Activated CD4-positive, alpha-beta memory T cell treated with anti-CD3 and anti-CD28 coated beads, Interleukin-2, amount 10 ng/mL, durations not matched to agents 7 days and 5 days (primary cell): ENCODE data around the gene VCAN. TPM values are rescaled to one million over a fixed set of nuclear protein-coding genes. Genes with fewer than 3 reads are reported as not detected.

ENCODE experiments used
- CTCF ChIA-PET: fragments of 350-600 bp; sonication (Branson Sonifier 250); formaldehyde crosslinking; loops from one replicate; lab custom pipeline; 2021; ENCODE audit warnings: antibody characterized with exemption, inconsistent platforms; lab: Charles Lee
- POLR2A ChIA-PET: fragments of 350-600 bp; sonication (Branson Sonifier 250); formaldehyde crosslinking; loops from one replicate; lab custom pipeline; 2021; ENCODE audit warnings: antibody characterized with exemption; lab: Charles Lee
- DNase-seq: peaks from one replicate; pipeline ENCODE4 v3.0.0-alpha.2; 2020
- H3K27ac Mint-ChIP-seq: one replicate; pipeline ENCODE4 v1.8.0; 2021; ENCODE audit warnings: mild to moderate bottlenecking, mixed read lengths
- H3K27me3 Mint-ChIP-seq: one replicate; pipeline ENCODE4 v1.8.0; 2021; ENCODE audit warnings: mixed read lengths
- H3K36me3 Mint-ChIP-seq: one replicate; pipeline ENCODE4 v1.8.0; 2021; ENCODE audit warnings: low read depth, mixed read lengths
- H3K4me1 Mint-ChIP-seq: one replicate; pipeline ENCODE4 v1.8.0; 2021; ENCODE audit warnings: mixed read lengths
- H3K4me3 Mint-ChIP-seq: one replicate; pipeline ENCODE4 v1.8.0; 2021; ENCODE audit warnings: mild to moderate bottlenecking, mixed read lengths
- H3K9me3 Mint-ChIP-seq: one replicate; pipeline ENCODE4 v1.8.0; 2021; ENCODE audit warnings: mixed read lengths
- total RNA-seq, 2 experiments: library from RNA; stranded (reverse); gene quantifications; one replicate each; pipeline ENCODE4 v1.2.3, GENCODE V29; 2021

VCAN gene
- total RNA-seq, 2 experiments from 2014 or later = 0.08 to 0.20 TPM

DNA sequence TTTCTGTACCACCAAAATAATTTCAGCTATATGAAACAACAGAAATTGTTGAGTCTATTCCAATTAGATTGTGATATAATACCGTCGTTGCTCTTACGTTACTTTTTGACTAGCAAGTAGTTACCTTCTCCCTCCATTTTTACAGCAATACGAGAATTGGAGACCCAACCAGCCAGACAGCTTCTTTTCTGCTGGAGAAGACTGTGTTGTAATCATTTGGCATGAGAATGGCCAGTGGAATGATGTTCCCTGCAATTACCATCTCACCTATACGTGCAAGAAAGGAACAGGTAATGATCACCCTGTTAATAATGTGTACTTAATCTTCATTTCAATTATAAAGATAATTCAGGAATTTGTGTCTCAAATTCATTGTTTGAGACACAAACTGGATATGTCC, 100.7 kb downstream of the VCAN start:
- DNase-seq = no peak
- Mint-ChIP-seq H3K27ac (no peak overlapping the region), H3K9me3 (no peaks in the 10 kb centered on the region), H3K27me3 (peaks cover 14% of the 10 kb centered on the region), H3K4me3 (no peak overlapping the region), H3K4me1 (peaks cover 3% of the 10 kb centered on the region), H3K36me3 (no peaks in the 10 kb centered on the region)
- POLR2A ChIA-PET = no interaction called here
- CTCF ChIA-PET = no interaction called here

DNA sequence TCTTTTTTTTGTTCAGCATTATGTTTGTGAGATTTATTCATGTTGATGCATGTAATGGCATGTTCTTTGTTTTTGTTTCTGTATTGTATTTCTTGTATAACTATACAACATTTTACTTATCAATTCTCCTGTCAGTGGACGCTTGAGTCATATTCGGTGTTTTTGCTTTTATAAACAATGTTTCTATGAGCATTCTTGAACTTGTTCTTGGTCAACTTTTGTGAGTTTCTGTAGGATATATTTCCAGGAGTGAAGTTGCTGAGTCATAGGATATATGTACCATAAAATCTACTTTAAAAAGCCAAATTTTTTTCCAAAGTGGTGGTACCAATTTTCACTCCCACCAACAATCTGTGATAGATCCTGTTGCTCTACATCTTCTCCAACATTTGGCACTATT, 104.8 kb downstream of the VCAN start:
- H3K9me3 Mint-ChIP-seq = no peaks in the 10 kb centered on the region
- H3K4me1 Mint-ChIP-seq = no peaks in the 10 kb centered on the region
- no peaks in the 10 kb centered on the region for H3K36me3 Mint-ChIP-seq
- H3K27ac Mint-ChIP-seq = no peak overlapping the region
- ChIA-PET CTCF (no interaction called here), POLR2A (no interaction called here)
- H3K27me3 Mint-ChIP-seq = peaks cover 5% of the 10 kb centered on the region
- no peak for DNase-seq
- no peak overlapping the region for H3K4me3 Mint-ChIP-seq

DNA sequence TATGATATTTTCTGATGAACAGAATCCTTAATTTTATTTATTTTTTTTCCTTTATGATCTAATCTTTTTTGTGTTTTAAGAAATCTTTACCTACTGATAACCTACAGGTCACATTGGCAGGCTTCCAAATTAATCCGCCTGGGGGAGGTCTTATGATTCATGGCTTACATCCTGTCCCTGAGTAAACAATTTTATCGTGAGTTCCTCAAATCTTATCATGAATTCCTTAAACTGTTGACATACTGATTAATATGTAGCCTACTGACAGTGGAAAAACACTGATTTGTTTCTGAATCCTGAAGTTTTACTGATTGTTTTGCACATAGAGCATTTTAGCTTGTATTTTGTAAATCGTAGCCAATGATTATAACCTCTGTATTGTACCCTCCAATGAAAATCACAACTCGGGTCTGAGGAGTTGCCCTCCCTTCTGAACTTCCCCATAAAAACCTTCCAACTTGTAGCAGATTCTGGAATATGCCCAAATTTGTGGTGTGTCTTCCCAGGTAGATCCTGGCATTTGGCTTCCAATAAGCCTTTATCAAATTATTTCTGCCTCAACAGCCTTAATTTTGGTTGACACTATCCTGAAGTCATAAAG, 105.6 kb downstream of the VCAN start:
- ChIA-PET POLR2A (no interaction called here), CTCF (no interaction called here)
- H3K27me3 Mint-ChIP-seq = peaks cover 5% of the 10 kb centered on the region
- H3K4me1 Mint-ChIP-seq = no peaks in the 10 kb centered on the region
- no peak overlapping the region for H3K27ac Mint-ChIP-seq
- no peaks in the 10 kb centered on the region for H3K9me3 Mint-ChIP-seq
- H3K36me3 Mint-ChIP-seq = no peaks in the 10 kb centered on the region
- H3K4me3 Mint-ChIP-seq = no peak overlapping the region
- no peak for DNase-seq

DNA sequence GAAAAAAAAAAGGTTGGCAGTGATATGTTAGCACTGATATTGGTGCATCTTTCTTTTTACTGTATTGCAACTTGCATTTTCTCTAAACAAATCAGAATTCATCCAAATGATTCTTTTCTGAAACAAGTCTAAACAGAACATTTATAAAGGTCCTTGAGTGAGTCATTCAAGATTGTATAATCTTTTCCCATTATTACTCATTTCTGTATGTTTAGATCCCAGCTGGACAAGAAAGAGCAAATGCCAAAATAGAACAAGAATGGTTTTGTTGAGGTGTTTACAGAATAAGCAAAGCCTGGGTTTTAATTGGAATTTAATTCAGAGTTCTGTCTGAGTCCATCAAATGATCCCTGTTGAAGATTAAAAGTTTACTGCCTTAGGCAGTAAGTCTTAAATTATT, 112.3 kb downstream of the VCAN start:
- DNase-seq = no peak
- Mint-ChIP-seq H3K4me1 (no peaks in the 10 kb centered on the region), H3K4me3 (no peak overlapping the region), H3K27me3 (no peaks in the 10 kb centered on the region), H3K27ac (no peak overlapping the region), H3K36me3 (no peaks in the 10 kb centered on the region), H3K9me3 (no peaks in the 10 kb centered on the region)
- ChIA-PET POLR2A (no interaction called here), CTCF (no interaction called here)

DNA sequence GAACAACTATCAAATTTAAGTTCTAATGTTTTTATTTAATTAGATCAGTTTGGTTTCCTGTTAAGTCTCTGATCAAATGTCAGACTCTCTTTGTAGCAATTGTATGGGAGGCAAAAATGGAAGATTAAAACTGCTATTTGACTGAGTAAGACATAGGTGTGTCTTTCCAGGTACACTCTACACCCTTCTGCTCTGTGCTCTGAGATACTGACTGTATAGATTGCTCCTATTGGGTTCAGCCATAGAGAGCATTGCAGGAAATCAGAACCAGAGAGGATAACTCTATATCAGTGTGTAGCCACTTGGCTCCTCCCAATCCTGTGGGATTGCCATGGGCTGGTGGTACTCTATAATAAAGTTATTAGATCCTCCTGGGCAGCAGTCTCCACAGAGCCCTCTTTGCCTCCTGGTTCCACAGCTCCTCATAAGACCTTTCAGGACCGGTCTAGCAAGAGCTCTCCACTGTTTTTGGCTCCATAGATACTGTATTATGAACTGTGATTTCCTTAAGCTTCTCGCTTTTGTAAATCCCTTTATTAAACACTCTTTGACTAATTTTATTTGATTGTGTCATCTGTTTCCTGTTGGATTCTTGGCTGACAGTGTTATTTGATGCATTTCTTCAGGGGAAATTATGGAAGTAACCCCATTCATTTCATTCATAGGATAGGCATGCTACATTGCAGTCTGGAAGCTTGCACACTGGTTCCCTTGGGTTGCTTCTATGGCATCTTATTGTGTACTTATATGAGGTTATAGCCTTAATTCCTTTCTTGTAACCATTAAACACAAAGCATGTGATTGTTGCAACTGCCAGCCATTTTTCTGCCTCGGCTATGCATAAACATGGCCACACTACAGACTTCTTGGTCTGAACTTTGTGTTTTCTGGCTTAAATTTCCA, 115.6 kb downstream of the VCAN start:
- Mint-ChIP-seq H3K27me3 (no peaks in the 10 kb centered on the region), H3K9me3 (no peaks in the 10 kb centered on the region), H3K4me1 (no peaks in the 10 kb centered on the region), H3K4me3 (no peak overlapping the region), H3K27ac (no peak overlapping the region), H3K36me3 (no peaks in the 10 kb centered on the region)
- no peak for DNase-seq
- POLR2A ChIA-PET = no interaction called here
- CTCF ChIA-PET = no interaction called here

DNA sequence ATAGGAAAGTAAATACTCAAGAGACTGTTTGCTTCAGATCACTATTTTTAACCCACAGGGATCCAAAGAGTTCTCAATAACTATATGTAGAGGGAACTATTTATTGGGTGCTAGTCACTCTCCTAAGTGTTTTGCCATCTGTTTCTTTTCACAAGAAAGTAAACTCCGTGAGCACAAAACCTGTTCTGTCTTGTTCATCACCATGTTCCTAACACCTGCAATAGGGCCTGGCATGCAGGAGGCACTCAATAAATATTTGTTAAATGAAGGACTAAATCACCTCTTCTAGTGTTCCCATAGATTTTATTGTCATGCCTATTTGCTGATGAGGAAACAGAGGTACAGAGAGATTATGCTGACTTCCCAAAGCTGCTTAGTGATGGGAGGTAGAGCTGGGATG, 118.2 kb downstream of the VCAN start:
- no peak overlapping the region for H3K27ac Mint-ChIP-seq
- ChIA-PET CTCF (no interaction called here), POLR2A (no interaction called here)
- H3K4me3 Mint-ChIP-seq = no peak overlapping the region
- no peak for DNase-seq
- no peaks in the 10 kb centered on the region for H3K9me3 Mint-ChIP-seq
- H3K27me3 Mint-ChIP-seq = no peaks in the 10 kb centered on the region
- H3K4me1 Mint-ChIP-seq = no peaks in the 10 kb centered on the region
- H3K36me3 Mint-ChIP-seq = no peaks in the 10 kb centered on the region

DNA sequence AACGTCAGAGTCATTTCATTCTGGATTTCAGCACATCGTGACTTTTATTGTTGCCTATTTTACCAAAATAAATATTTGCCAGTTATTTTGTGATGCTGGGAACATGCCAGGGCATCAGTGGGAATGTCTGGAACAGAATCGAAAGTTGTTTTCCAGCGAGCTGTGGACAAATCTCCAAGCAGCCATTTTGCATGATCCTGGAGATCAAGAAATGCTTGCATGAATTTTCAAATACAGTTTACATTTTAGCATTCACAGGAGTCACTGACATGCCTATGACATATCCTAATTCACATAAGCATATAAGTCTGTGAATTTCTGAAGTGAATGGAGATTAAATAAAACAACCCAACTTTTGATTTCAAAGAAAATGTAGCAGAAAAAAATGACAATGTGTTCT, 119.4 kb downstream of the VCAN start:
- Mint-ChIP-seq H3K9me3 (no peaks in the 10 kb centered on the region), H3K4me3 (no peak overlapping the region), H3K4me1 (no peaks in the 10 kb centered on the region), H3K27ac (no peak overlapping the region), H3K27me3 (no peaks in the 10 kb centered on the region), H3K36me3 (no peaks in the 10 kb centered on the region)
- ChIA-PET CTCF (no interaction called here), POLR2A (no interaction called here)
- no peak for DNase-seq

DNA sequence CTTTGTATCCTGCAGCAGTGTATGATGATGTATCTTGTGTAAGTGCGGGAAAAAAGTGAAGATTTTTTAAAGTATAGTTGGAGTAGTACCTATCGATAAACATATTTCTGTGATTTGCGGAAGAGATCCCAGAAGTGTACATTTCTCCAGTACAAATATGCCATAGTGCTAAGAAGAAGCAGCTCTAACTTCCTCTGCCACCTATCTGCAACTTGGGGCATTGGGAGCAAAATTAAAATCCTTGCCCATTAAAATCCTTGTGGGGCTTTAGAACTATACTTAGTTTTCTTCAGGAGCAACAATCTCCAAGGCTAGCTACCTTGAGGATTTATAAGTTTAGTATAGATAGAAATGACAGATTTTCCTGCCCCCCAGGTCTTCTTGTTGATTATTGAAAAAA, 123.7 kb downstream of the VCAN start:
- no peak for DNase-seq
- Mint-ChIP-seq H3K27me3 (no peaks in the 10 kb centered on the region), H3K4me3 (no peak overlapping the region), H3K36me3 (no peaks in the 10 kb centered on the region), H3K9me3 (no peaks in the 10 kb centered on the region), H3K27ac (no peak overlapping the region), H3K4me1 (no peaks in the 10 kb centered on the region)
- ChIA-PET CTCF (no interaction called here), POLR2A (no interaction called here)

DNA sequence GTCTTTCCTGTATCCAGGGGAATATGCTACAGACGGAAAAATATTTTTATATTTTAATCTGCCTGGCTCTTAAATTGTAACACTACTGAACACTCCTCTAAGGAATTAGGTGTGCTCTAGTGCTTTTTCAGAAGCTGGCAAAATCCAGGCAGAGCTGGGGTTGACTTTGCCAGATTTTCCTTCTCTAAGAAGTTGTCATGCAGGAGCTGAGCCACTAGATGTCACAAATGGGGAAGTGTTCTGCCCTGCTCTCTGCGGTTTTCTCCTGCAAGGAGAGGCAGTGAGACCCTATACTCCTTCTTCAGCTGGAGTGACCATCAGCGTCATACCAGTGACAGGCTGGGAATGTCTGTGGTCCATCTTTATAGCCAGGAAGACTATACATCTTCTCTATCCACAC, 136.6 kb downstream of the VCAN start:
- Mint-ChIP-seq H3K4me3 (no peak overlapping the region), H3K27me3 (no peaks in the 10 kb centered on the region), H3K27ac (no peak overlapping the region), H3K36me3 (no peaks in the 10 kb centered on the region), H3K9me3 (no peaks in the 10 kb centered on the region), H3K4me1 (no peaks in the 10 kb centered on the region)
- ChIA-PET POLR2A (no interaction called here), CTCF (interaction anchor here (0.6 kb wide), 1 partner anchor 8 kb away, joined by 3 read pairs; no protein-coding TSS in a partner anchor)
- no peak for DNase-seq

DNA sequence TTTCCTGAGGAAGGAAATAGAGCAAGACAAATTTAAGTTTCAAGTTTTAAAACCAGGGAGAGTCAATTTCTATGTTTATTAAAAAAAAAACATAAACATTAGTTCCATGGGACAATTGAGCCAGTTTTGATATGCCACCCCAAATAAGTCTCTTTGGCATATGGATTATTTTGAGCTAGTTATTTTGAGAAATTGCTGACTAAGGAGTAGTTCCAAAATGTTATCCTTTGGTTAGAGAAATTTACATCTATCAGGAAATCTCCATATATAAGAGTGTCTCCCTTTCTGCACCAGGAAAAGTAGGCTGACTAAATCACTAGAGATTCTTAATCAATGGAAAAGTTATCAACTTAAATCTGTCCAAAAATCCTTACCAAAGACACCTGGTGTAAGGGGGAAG, 143.3 kb downstream of the VCAN start:
- no peaks in the 10 kb centered on the region for H3K36me3 Mint-ChIP-seq
- H3K27me3 Mint-ChIP-seq = peaks cover 2% of the 10 kb centered on the region
- H3K4me1 Mint-ChIP-seq = no peaks in the 10 kb centered on the region
- DNase-seq = no peak
- H3K27ac Mint-ChIP-seq = no peak overlapping the region
- no peak overlapping the region for H3K4me3 Mint-ChIP-seq
- CTCF ChIA-PET = no interaction called here
- POLR2A ChIA-PET = no interaction called here
- no peaks in the 10 kb centered on the region for H3K9me3 Mint-ChIP-seq

DNA sequence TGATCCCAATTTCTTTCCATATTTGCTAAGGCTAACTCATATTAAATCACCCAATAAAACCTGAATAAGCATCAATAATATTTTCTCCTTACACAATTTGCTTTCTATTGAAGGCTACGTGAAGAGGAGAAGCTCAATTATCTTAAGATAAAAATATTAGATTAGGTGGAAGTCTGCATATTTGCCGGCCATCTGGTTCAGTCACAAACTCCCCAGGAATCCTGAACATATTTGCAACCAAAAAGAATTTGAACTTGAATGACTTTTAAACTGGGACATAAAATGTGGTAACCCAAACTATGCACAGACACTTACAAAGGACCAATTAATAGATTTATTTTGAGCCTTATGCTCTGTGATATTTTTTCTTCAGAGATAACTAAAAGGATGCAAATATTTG, 156.8 kb downstream of the VCAN start:
- Mint-ChIP-seq H3K27me3 (no peaks in the 10 kb centered on the region), H3K27ac (no peak overlapping the region), H3K4me3 (no peak overlapping the region), H3K4me1 (no peaks in the 10 kb centered on the region), H3K36me3 (no peaks in the 10 kb centered on the region), H3K9me3 (no peaks in the 10 kb centered on the region)
- POLR2A ChIA-PET = no interaction called here
- CTCF ChIA-PET = no interaction called here
- DNase-seq = no peak
